Measurements from ENCODE around the gene NDUFB1. TPM values are rescaled to one million over a fixed set of nuclear protein-coding genes. Genes with fewer than 3 reads are reported as not detected.

NDUFB1 gene
- total and polyA plus RNA-seq, 12 donors = 340 to 6,426 (median 496) TPM

GRCh38 chr14:92154283-92154942 lies 32.9 kb upstream of the NDUFB1 start:
- H3K36me3 ChIP-seq = peaks cover 0 to 91% (median 28%) of the 10 kb centered on the region in 9 donors
- WGBS, 2 donors = 79 to 88% methylated on average over 3 of the region's 3 CpGs
- H3K27ac ChIP-seq = no peak overlapping the region
- no peaks in the 10 kb centered on the region for H3K27me3 ChIP-seq
- intact Hi-C loops (cut with DNase I) = no loop called here
- H3K4me1 ChIP-seq = no peaks in the 10 kb centered on the region
- no peak overlapping the region for H3K4me3 ChIP-seq
- no peak for TF ChIP-seq CTCF (IDR thresholded peaks at IDR 0.05)
- H3K9me3 ChIP-seq = no peaks in the 10 kb centered on the region
- DNase-seq (no peak), ATAC-seq (no peak)

GRCh38 chr14:92153581-92153980 lies 32.1 kb upstream of the NDUFB1 start:
- H3K36me3 ChIP-seq = peaks cover 0 to 91% (median 32%) of the 10 kb centered on the region in 9 donors
- intact Hi-C loops (cut with DNase I) = no loop called here
- no peak overlapping the region for H3K27ac ChIP-seq
- H3K4me3 ChIP-seq = no peak overlapping the region
- WGBS, 2 donors = 94 to 100% methylated on average over 1 of the region's 1 CpG
- no peak for TF ChIP-seq CTCF (IDR thresholded peaks at IDR 0.05)
- H3K9me3 ChIP-seq = no peaks in the 10 kb centered on the region
- no peak for ATAC-seq
- no peaks in the 10 kb centered on the region for H3K27me3 ChIP-seq
- H3K4me1 ChIP-seq = no peaks in the 10 kb centered on the region
- DNase-seq = no peak

- DNase-seq (no peak), ATAC-seq (no peak)
- intact Hi-C loops (cut with DNase I) = loop anchor here in 3 of 10 donors (5.0 to 10.0 kb wide), 5 partner anchors 310 to 540 kb away; no protein-coding TSS in a partner anchor
- H3K27ac ChIP-seq = no peak overlapping the region
- no peak for TF ChIP-seq CTCF (IDR thresholded peaks at IDR 0.05)
- H3K4me1 ChIP-seq = no peaks in the 10 kb centered on the region
- H3K36me3 ChIP-seq = peaks cover 0 to 100% (median 56%) of the 10 kb centered on the region in 9 donors
- 87 to 89% methylated on average over 2 of the region's 2 CpGs for WGBS, 2 donors
- H3K27me3 ChIP-seq = no peaks in the 10 kb centered on the region
- no peak overlapping the region for H3K4me3 ChIP-seq
- no peaks in the 10 kb centered on the region for H3K9me3 ChIP-seq
Observed at GRCh38 chr14:92144708-92145107, 23.2 kb upstream of the NDUFB1 start.

GRCh38 chr14:92143962-92144361 lies 22.5 kb upstream of the NDUFB1 start:
- no peaks in the 10 kb centered on the region for H3K9me3 ChIP-seq
- no peak for DNase-seq

More at GRCh38 chr14:92143962-92144361, 22.5 kb upstream of the NDUFB1 start:
- no peaks in the 10 kb centered on the region for H3K4me1 ChIP-seq
- H3K27me3 ChIP-seq = no peaks in the 10 kb centered on the region
- 83 to 87% methylated on average over 3 of the region's 3 CpGs for WGBS, 2 donors
- no peak for TF ChIP-seq CTCF (IDR thresholded peaks at IDR 0.05)
- intact Hi-C loops (cut with DNase I) = loop anchor here in 3 of 10 donors (5.0 to 10.0 kb wide), 5 partner anchors 311 to 541 kb away; no protein-coding TSS in a partner anchor
- H3K4me3 ChIP-seq = no peak overlapping the region
- no peak for ATAC-seq
- H3K36me3 ChIP-seq = peaks cover 0 to 100% (median 60%) of the 10 kb centered on the region in 9 donors
- no peak overlapping the region for H3K27ac ChIP-seq
